ENCODE results near the gene ELAVL1.

The ELAVL1 gene

GRCh38 chr19:7928741-7929701 is 76.4 kb downstream of the ELAVL1 start:
- in situ Hi-C loops (cut with MboI; ENCODE audit: low pct_unique_long_range_greater_than_20kb, low sequenced_read_pairs, unreplicated experiment): no loop called here
- peak; percentile 78 for DNase-seq (ENCODE audit: low spot score)
- TF ChIP-seq CTCF (IDR thresholded peaks at IDR 0.05; ENCODE audit: extremely low read depth, insufficient read depth, missing control alignments): peak; percentile 59

GRCh38 chr19:7928334-7928706 is 77.1 kb downstream of the ELAVL1 start:
- in situ Hi-C loops (cut with MboI; ENCODE audit: low pct_unique_long_range_greater_than_20kb, low sequenced_read_pairs, unreplicated experiment): no loop called here
- no peak for DNase-seq (ENCODE audit: low spot score)
- no peak for TF ChIP-seq CTCF (IDR thresholded peaks at IDR 0.05; ENCODE audit: extremely low read depth, insufficient read depth, missing control alignments)

GRCh38 chr19:7927605-7928333 is 77.7 kb downstream of the ELAVL1 start:
- in situ Hi-C loops (cut with MboI; ENCODE audit: low pct_unique_long_range_greater_than_20kb, low sequenced_read_pairs, unreplicated experiment): no loop called here
- TF ChIP-seq CTCF (IDR thresholded peaks at IDR 0.05; ENCODE audit: extremely low read depth, insufficient read depth, missing control alignments): no peak
- DNase-seq (ENCODE audit: low spot score): no peak

GRCh38 chr19:7926727-7927604 is 78.5 kb downstream of the ELAVL1 start:
- DNase-seq (ENCODE audit: low spot score): no peak
- in situ Hi-C loops (cut with MboI; ENCODE audit: low pct_unique_long_range_greater_than_20kb, low sequenced_read_pairs, unreplicated experiment): no loop called here
- no peak for TF ChIP-seq CTCF (IDR thresholded peaks at IDR 0.05; ENCODE audit: extremely low read depth, insufficient read depth, missing control alignments)

GRCh38 chr19:7926021-7926726 is 79.3 kb downstream of the ELAVL1 start, which contains the start of gene CTXN1:
TSS of gene CTXN1 (minus strand) at chr19:7926135. CDS start at chr19:7925538, 597 bp downstream.
- in situ Hi-C loops (cut with MboI; ENCODE audit: low pct_unique_long_range_greater_than_20kb, low sequenced_read_pairs, unreplicated experiment): no loop called here
- DNase-seq (ENCODE audit: low spot score): peak; percentile 97
- TF ChIP-seq CTCF (IDR thresholded peaks at IDR 0.05; ENCODE audit: extremely low read depth, insufficient read depth, missing control alignments): no peak

Data from GM13977 (cell line).